Smooth muscle cell of the brain vasculature (primary cell): ENCODE measurements around the gene MAST4.

Source experiments
- DNase-seq: peaks from one replicate; pipeline ENCODE4 v3.0.0-alpha.2; 2012; ENCODE audit warnings: low read depth, low spot score

Gene MAST4

GRCh38 chr5:66989286-66989685, 393.1 kb downstream of the MAST4 start:
- no peak for DNase-seq

GRCh38 chr5:66989781-66990180, 393.6 kb downstream of the MAST4 start:
- no peak for DNase-seq

GRCh38 chr5:66991746-66992145, 395.6 kb downstream of the MAST4 start:
- no peak for DNase-seq

GRCh38 chr5:66992547-66992946, 396.4 kb downstream of the MAST4 start:
- DNase-seq, result no peak

- DNase-seq, result no peak
Observed at GRCh38 chr5:66993448-66993847, 397.3 kb downstream of the MAST4 start.

GRCh38 chr5:66993882-66994281, 397.7 kb downstream of the MAST4 start:
- DNase-seq, result no peak

- no peak for DNase-seq
Observed at GRCh38 chr5:66994790-66995189, 398.6 kb downstream of the MAST4 start.

GRCh38 chr5:67000794-67001475, 404.7 kb downstream of the MAST4 start:
- no peak for DNase-seq

GRCh38 chr5:67002832-67003684, 406.9 kb downstream of the MAST4 start:
- DNase-seq, result no peak

- DNase-seq, result no peak
Observed at GRCh38 chr5:67003685-67003934, 407.4 kb downstream of the MAST4 start.

- peak; percentile 60 for DNase-seq
Observed at GRCh38 chr5:67003935-67004729, 407.9 kb downstream of the MAST4 start.

- DNase-seq, result no peak
Observed at GRCh38 chr5:67004730-67005350, 408.6 kb downstream of the MAST4 start.

GRCh38 chr5:67005737-67006499, 409.7 kb downstream of the MAST4 start:
- DNase-seq, result no peak

- DNase-seq, result no peak
Observed at GRCh38 chr5:67006500-67006848, 410.3 kb downstream of the MAST4 start.

- no peak for DNase-seq
Observed at GRCh38 chr5:67009028-67009427, 412.8 kb downstream of the MAST4 start.

- no peak for DNase-seq
Observed at GRCh38 chr5:67010684-67011409, 414.7 kb downstream of the MAST4 start.

GRCh38 chr5:67011422-67011821, 415.2 kb downstream of the MAST4 start:
- no peak for DNase-seq

GRCh38 chr5:67012171-67012570, 416.0 kb downstream of the MAST4 start:
- DNase-seq, result no peak

GRCh38 chr5:67013719-67014118, 417.5 kb downstream of the MAST4 start:
- DNase-seq, result no peak

- DNase-seq, result no peak
Observed at GRCh38 chr5:67014191-67014590, 418.0 kb downstream of the MAST4 start.

GRCh38 chr5:67014957-67015400, 418.8 kb downstream of the MAST4 start:
- no peak for DNase-seq
